GM19351 (cell line): ENCODE data around the gene ZNF407.
A peak's percentile ranks its signal among the peaks of the same experiment; 100 is the strongest.

Source experiments
- ATAC-seq: cut with Tn5 transposase; IDR thresholded peaks from one replicate; pipeline ENCODE4 v1.9.1; 2021; ENCODE audit warnings: mild to moderate bottlenecking, moderate library complexity; ENCODE audit not compliant: unreplicated experiment

ZNF407 gene

GRCh38 chr18:74665346-74665745 is 67.7 kb downstream of the ZNF407 start:
- no peak for ATAC-seq

- no peak for ATAC-seq
Measured at GRCh38 chr18:74665905-74666304, 68.2 kb downstream of the ZNF407 start.

GRCh38 chr18:74669136-74669798 is 71.6 kb downstream of the ZNF407 start:
- ATAC-seq = no peak

- no peak for ATAC-seq
Measured at GRCh38 chr18:74672371-74672770, 74.7 kb downstream of the ZNF407 start.

GRCh38 chr18:74674487-74674886 is 76.8 kb downstream of the ZNF407 start:
- no peak for ATAC-seq

GRCh38 chr18:74679006-74679678 is 81.5 kb downstream of the ZNF407 start:
- peak; percentile 86 for ATAC-seq

GRCh38 chr18:74679679-74680076 is 82.0 kb downstream of the ZNF407 start:
- no peak for ATAC-seq

- no peak for ATAC-seq
Measured at GRCh38 chr18:74682141-74682990, 84.7 kb downstream of the ZNF407 start.

- no peak for ATAC-seq
Measured at GRCh38 chr18:74682991-74683297, 85.3 kb downstream of the ZNF407 start.

- ATAC-seq = no peak
Measured at GRCh38 chr18:74683573-74683972, 85.9 kb downstream of the ZNF407 start.

- ATAC-seq = no peak
Measured at GRCh38 chr18:74689251-74689650, 91.6 kb downstream of the ZNF407 start.

GRCh38 chr18:74692367-74693013 is 94.8 kb downstream of the ZNF407 start:
- ATAC-seq = no peak

GRCh38 chr18:74694436-74694835 is 96.8 kb downstream of the ZNF407 start:
- ATAC-seq = no peak

- ATAC-seq = no peak
Measured at GRCh38 chr18:74695170-74695569, 97.5 kb downstream of the ZNF407 start.

GRCh38 chr18:74698881-74699280 is 101.2 kb downstream of the ZNF407 start:
- ATAC-seq = no peak

- ATAC-seq = no peak
Measured at GRCh38 chr18:74699455-74699854, 101.8 kb downstream of the ZNF407 start.

GRCh38 chr18:74702950-74703349 is 105.3 kb downstream of the ZNF407 start:
- ATAC-seq = no peak

GRCh38 chr18:74708169-74708568 is 110.5 kb downstream of the ZNF407 start:
- no peak for ATAC-seq

- no peak for ATAC-seq
Measured at GRCh38 chr18:74709452-74709851, 111.8 kb downstream of the ZNF407 start.

- ATAC-seq = no peak
Measured at GRCh38 chr18:74714120-74714519, 116.5 kb downstream of the ZNF407 start.

- no peak for ATAC-seq
Measured at GRCh38 chr18:74714791-74715190, 117.1 kb downstream of the ZNF407 start.
